HG02870 (cell line): ENCODE data around the gene SHC3.

Experiments used
- ATAC-seq: cut with Tn5 transposase; IDR thresholded peaks from one replicate; pipeline ENCODE4 v1.9.1; 2021; ENCODE audit warnings: mild to moderate bottlenecking, moderate library complexity; ENCODE audit not compliant: unreplicated experiment

SHC3 gene

GRCh38 chr9:88991066-88992034, 187.3 kb downstream of the SHC3 start, which contains the start of gene S1PR3:
TSS of gene S1PR3 (plus strand) at chr9:88991468. CDS start at chr9:89001201, 9,733 bp downstream.
- no peak for ATAC-seq

GRCh38 chr9:88990729-88991065, 187.9 kb downstream of the SHC3 start:
- no peak for ATAC-seq

- no peak for ATAC-seq
Measured at GRCh38 chr9:88990041-88990728, 188.4 kb downstream of the SHC3 start.

- no peak for ATAC-seq
Measured at GRCh38 chr9:88988796-88989641, 189.6 kb downstream of the SHC3 start.

- no peak for ATAC-seq
Measured at GRCh38 chr9:88987661-88988060, 191.0 kb downstream of the SHC3 start.

GRCh38 chr9:88986776-88987175, 191.8 kb downstream of the SHC3 start:
- ATAC-seq, result no peak

- ATAC-seq, result no peak
Measured at GRCh38 chr9:88985616-88986015, 193.0 kb downstream of the SHC3 start.

- no peak for ATAC-seq
Measured at GRCh38 chr9:88984543-88984883, 194.1 kb downstream of the SHC3 start.

GRCh38 chr9:88983865-88984542, 194.6 kb downstream of the SHC3 start:
- ATAC-seq, result no peak

GRCh38 chr9:88980740-88981203, 197.8 kb downstream of the SHC3 start:
- ATAC-seq, result no peak

- no peak for ATAC-seq
Measured at GRCh38 chr9:88979791-88980190, 198.8 kb downstream of the SHC3 start.

GRCh38 chr9:88979021-88979420, 199.6 kb downstream of the SHC3 start:
- ATAC-seq, result no peak

- no peak for ATAC-seq
Measured at GRCh38 chr9:88978034-88978433, 200.6 kb downstream of the SHC3 start.

GRCh38 chr9:88976890-88977257, 201.7 kb downstream of the SHC3 start:
- no peak for ATAC-seq

GRCh38 chr9:88975966-88976889, 202.4 kb downstream of the SHC3 start:
- no peak for ATAC-seq

- ATAC-seq, result no peak
Measured at GRCh38 chr9:88974641-88975040, 204.0 kb downstream of the SHC3 start.

- no peak for ATAC-seq
Measured at GRCh38 chr9:88973281-88974045, 205.2 kb downstream of the SHC3 start.

GRCh38 chr9:88972401-88972800, 206.2 kb downstream of the SHC3 start:
- ATAC-seq, result no peak
